DMS 273 treated with DMSO at 0.1 percent for 48 hours (cell line): ENCODE measurements around the gene TSPAN4.

ENCODE experiments used
- DNase-seq: peaks from one replicate; lab custom pipeline; 2025; lab: John Stamatoyannopoulos, UW

Gene TSPAN4

DNA sequence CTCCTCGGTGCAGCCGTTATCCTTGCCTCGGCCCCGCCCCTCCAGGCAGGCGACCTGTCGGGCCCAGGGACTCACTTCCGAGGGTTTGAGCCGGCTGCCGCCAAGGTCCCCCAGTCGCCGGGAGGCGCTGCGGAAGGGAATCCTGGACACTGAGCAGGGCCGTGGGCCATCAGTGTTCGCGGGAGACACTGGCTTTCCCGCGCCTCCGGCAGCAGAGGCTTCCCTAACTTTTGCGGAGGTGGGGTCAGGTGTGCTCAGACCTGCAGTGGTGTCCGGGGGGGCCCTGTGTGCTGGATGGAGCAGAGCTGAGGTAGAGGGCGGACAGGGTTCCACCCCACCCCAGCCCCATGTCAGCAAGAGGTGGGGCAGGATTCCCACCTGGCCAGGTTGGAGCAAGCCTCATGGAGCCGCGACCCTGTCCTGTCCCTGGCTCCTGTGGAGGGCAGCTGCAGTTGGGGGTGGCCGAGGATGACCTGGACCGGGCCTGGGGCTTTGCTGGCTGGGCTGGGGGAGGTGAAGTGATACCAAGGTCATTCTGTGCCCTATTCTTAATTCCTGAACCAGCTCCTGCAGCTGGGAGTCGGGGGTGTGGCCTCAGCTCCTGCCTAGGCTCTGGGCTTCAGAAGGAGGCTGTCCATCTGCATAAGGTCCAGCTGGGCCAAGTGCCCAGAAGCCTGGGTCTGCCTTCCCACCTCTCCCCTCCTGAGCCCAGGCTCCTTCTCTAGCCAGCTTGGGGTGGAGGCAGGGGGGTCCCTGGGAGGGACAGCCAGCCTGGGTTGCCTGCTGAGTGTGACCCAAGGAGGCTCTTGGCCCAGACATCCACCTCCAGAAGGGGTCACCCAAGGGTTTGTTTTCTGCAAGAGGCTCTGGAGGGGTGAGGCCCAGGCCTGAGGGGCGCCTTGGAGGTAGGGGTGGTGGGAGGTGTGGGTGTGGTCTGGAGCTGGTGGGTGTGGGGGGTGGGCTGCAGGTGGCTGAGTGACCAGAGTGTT is 8.4 kb downstream of the TSPAN4 start:
- no peak for DNase-seq

DNA sequence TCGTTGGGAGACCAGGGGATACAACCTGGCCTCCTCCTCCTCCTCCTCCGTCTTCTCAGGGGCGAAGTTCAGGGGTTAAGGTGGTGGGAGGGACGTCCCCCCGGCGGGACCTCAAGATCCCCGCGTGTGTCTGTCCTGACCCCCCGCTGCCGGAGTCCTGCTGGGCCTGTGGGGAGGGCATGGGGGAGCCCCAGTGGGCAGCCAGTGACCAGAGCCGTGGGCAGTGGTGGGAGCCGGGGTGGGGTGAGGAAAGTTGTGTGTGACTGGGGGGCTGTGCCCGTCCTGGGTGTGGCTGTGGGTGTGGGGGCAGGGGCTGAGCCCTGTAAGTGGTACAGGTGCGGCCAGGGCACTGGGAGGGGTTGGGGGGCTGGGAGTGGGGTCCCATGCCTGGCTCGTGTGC is 10.1 kb downstream of the TSPAN4 start:
- no peak for DNase-seq

DNA sequence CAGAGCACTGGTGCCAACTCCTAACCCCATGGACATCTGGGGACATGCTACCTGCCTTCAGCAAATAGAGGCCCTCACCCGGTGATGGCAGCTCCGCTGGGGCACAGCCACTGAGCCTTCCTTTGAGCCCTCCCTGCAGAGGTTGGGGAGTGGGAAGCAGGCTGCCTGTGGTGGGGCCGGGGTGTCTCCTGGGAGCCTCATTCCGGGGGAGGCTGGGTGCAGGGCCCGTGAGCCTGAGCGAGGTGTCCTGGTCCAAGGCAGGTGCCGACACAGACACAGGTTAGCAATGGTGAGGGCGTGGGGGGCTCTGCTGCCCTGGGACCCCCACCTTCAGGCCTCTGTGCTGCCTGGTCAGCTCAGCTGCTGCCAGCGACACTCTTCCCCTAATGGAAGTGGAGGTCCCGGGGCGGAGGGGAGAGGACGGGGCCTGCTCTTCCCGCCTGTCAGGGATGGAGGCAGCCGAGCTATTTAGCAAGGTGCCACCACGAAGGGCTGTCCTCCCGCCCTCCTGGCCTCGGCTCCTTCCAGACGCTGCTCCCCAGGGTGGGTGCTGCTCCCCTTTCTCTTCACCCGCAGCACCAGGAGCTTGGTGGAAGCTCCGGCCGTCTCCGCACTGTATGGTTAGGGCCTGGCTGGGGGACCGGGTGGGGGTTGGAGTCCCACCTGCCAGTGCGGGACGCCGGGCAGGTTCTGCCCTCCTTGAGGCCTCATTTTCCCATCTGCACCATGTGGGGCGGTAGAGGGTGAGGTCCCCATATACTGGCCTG is 11.2 kb downstream of the TSPAN4 start:
- no peak for DNase-seq

DNA sequence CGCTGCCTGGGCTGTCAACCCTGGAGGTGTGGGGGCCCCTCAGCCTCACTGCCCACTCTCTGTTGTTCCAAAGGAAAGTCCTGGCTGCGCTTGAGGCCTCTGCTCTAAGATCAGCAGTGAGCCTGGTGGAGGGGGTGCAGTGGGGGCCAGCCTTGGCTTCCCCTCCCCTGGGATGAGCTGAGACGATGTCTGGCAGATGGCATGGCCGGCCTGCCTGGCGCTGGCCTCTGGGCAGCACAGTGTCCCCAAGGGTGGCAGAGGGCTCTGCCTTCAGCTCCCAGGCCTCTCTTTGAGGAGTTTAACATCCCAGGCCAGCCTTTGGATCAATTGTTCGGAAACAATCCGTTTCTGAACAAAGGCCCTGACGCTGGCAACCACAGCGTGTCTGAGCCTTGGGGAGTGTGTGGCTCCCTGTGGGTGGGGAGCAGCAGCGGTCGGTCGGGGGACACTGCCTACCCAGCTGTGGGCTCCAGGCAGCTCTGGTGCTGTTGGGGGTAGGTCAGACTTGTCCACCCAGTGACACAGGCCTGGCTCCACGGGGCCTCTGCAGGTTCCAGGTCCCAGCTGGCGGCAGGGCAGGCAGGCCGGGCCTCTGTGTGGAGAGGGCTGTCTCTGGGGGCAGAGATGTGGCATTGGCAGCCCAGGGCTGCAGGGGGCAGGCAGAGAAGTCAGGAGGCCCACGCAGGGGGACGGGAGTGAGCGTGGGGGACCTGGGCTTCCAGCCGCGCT is 12.1 kb downstream of the TSPAN4 start:
- no peak for DNase-seq

DNA sequence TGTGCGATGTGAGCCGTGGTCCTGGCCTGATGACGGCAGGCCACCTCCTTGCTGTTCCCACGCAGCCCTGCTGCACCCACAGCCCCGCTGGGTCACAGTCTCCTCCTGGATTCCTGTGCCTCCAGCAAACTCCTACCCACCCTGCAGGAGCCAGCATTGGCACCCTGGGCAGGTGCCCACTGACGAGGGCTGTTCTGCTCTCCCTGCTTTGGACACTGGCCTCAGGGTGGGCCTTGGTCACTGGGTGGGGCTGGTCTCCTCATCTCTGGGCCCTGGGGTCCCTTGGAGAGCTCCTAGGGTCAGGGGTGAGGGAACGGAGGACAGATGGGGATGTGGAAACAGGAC is 12.7 kb downstream of the TSPAN4 start:
- DNase-seq, result no peak

DNA sequence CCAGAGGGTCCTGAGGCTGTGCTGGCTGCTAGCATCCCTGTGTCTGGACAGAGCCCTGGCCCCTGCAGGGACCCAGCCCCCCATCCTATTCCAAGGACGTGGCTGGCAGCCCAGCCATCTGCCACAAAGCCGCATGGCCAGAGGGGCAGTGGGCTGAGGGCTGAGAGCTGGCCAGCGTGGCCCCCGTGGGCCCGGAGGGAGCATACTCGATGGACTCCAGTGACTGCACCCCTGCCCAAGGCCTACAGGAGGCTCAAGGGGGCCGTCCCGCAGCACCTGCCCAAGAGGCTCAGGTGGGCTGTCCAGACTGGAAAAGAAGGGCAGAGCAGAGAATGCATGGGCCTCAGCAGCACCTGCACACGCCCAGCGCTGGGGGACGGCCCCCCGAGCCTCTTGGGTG is 13.1 kb downstream of the TSPAN4 start:
- DNase-seq, result no peak

DNA sequence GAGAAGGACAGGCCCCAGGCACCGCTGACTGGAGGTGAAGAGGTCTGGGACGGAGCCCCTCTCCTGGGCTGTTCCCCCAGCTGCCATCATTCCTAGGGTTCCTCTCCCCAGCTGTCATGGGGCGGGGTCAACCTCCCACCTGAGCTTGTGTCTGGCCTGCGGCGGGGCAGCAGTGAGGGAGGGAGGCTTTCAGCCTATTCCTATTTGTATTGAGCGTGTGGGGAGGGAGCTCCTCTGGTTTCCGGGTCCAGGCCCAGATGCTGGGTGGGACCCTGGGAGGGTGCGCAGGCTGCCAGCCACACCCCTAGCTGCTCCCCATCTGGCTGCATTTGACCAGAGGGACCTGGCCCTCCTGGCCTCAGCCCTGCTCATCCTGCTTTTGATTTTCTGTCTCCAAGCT is 13.7 kb downstream of the TSPAN4 start:
- no peak for DNase-seq

DNA sequence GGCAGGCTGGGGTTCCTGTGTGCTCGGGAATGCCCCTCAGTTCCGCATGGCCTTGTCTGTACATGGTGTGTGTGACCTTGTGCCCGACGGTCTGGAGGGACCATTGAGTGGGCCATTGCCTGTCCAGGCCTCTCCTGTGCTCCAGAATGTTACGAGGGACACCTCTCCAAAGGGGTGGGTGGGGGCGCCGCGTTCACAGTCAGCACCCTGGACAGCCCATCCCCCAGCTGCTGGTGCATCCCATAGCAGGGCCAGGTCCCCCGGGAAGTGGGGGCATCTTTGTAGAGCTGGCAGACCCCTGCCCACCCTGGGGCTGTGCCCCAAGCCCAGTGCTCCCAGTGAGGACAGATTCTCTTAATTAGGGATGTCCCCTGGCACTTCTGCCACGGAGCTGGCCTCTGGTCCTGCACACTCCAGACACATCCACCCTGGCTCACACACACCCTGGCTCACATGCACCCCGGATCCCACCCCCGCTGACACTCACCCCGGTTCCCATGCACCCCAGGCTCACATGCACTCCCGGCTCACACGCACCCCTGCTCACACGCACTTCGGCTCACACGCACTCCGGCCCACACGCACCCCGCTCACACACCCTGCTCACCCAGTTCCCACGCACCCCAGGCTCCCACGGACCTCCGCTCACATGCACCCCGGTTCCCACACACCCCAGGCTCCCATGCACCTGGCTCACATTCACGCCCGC is 15.6 kb downstream of the TSPAN4 start:
- DNase-seq, result no peak

DNA sequence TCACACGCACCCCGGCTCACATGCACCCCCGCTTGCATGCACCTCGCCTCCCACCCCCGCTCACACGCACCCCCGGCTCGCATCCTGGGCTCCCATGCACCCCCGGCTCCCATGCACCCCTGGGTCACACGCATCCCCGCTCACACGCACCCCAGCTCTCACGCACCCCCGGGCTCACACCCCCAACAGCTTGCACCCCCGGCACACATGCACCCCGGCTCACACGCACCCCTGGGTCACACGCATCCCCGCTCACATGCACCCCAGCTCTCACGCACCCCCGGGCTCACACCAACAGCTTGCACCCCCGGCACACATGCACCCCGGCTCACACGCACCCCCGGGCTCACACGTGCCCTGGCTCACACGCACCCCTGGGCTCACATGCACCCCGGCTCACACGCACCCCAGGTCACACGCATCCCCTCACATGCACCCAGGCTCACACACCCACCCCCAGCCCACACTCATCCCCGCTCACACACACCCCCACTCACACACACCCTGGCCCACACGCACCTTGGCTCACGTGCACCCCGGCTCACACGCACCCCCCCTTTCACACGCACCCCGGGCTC is 16.2 kb downstream of the TSPAN4 start:
- no peak for DNase-seq

DNA sequence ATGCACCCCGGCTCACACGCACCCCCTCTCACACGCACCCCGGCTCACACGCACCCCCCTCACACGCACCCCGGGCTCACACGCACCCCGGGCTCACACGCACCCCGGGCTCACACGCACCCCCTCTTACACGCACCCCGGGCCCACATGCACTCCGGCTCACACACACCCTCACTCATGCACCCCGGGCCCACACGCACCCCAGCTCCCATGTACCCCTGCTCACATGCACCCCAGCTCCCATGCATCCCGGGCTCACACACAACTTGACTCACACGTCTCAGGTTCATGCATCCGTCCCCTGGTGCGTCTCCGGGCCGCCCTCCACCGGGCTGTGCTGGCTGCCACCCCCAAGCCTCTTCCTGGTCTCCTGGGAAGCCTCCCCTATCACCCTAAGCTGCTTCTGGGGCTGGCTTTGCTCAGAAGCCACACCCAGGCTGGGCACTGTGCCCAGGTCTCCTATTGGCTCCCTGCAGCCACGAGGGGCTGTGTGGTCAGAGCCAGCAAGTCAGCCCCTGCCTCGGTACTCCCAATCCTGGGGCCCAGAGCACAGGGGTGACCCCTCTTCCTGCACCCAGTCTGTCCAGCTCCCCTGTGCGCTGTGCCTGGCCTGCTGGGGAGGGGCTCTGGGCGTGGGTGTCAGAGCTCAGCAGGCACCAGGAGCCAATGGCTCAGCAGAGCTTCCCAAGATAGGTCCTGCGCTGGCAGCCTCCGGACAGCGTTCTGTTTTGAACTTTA is 16.9 kb downstream of the TSPAN4 start:
- no peak for DNase-seq

DNA sequence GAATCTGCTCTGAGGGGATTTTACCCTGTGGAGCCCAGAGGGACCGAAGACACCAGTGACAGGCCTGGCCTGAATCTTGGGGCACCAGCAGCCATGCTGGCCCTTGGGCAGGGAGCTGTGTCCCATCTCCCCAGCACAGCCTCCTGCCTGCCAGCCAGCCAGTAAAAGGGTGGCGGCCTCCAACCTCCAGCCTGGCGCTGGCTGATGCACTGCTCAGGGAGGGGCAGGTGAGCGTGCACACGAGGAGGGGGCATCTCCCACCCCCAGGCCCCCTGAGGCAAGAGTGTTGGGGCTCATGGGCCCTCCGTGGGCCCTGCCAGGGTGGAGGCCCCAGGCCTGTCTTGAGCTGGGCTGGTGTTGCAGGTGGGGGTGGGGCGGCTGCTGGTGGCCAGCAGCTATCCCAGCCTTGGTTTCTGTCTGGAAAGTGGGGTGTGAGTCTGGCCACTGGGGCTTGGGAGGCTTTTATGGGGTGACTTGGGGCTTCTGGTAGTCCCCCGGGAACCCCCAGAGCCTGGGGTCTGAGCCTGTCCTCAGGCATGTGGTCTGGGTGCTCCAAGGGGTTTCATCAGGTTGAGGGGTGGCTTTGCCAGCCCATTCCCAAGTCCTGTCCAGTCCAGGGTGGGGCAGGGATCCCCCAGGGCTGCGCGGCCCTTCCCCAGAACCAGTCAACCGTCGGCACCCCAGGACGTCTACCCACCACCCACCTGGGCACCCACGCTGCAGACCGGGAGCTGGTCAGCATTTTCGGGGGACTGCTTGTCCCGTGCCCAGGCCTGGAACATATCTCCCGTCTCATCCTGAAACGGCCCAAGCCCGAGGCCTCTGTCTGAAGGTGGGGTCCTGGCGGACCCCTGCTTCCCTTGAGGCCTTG is 17.8 kb downstream of the TSPAN4 start:
- no peak for DNase-seq

DNA sequence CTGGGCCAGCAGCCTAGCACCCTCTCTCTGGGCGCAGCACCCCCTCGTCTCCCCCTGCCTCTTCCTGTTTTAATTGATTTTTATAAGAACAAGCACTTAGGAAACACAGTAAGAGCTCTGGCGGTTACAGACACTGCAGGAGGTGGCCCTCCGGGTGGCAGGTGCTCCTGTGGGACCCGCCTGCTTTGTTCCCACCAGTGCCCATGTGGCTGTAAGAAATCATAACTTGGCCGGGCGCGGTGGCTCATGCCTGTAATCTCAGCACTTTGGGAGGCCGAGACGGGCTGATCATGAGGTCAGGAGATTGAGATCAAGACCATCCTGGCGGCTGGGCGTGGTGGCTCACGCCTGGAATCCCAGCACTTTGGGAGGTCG is 18.4 kb downstream of the TSPAN4 start:
- DNase-seq, result no peak

DNA sequence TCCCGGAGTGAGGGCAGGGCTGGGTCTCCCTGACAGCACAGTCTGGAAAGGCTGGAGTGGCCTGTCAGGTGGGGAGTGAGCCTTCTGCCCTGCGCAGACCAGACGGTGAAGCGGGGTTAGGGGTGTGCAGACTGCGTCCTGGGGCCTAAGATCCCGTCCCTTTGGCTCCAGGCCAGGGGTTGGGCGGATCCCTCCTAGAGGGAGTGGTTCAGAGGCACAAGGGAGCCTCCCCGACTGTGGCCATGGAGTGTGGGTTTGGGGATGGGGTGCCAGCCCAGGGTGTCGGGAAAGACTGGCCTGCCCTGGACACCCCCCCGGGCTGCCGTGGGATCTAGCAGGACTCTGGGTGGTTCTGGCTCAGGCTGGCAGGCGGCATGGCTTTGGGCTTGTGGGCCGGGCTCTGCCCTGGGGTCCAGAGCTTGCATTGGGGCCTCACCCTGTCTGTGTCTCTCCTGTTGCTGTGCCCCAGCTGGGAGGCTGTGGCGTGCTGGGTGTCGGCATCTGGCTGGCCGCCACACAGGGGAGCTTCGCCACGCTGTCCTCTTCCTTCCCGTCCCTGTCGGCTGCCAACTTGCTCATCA is 19.5 kb downstream of the TSPAN4 start:
- no peak for DNase-seq

DNA sequence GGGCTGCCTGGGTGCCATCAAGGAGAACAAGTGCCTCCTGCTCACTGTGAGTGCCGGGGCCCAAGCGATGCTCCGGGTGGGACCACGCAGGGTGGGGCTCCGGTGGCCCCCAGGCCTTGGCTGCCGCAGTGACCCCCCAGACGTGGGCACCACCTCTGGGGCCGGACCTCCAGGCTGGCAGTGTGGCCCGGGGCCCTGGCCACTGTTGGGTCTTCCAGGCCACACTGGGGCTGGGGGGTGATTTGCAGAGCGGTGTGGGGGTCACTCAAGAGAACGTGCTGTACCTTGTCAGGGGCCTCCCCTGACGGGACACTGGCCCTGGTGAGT is 20.0 kb downstream of the TSPAN4 start:
- DNase-seq, result no peak

DNA sequence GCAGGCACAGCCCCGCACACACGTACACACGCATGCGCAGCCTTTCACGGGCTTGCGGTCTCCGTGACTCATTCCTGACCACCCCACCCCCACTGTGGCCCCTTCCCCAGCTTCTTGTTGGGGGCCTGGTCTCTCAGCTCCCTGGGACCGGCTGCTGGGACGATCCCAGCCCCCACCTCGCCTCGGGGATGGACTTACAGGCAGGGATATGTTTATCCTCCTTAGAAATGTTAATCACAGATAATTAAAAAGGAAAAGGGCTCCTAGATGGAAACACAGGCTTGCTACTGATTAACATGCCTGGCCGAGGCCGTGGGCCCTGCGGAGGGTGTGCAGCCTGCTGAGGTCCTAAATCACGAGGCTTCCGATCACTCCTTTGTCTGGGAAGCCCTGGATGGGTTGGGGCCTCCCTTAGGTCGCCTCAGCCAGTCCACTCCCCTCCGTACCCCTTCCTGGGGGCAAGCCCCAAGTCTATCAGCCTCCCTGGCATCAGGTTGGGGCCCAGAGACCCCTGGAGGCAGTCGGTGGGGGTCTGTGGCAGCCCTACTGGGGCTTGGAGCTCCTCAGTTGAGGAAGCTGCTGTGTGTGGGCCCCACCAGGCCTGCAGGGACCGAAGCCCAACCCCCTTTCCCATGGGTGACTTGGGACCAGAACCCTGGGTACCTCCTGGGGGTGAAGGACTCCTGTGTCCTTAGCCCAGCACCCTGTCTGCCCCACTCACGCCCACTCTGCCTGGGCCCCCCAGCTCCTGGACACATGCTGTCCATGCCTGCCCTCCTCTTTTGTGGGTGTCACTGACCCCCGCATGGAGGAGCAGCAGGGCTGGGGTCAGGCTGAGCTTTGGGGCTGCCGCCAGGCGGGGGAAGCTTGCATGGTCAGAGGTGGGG is 20.6 kb downstream of the TSPAN4 start:
- DNase-seq, result no peak

DNA sequence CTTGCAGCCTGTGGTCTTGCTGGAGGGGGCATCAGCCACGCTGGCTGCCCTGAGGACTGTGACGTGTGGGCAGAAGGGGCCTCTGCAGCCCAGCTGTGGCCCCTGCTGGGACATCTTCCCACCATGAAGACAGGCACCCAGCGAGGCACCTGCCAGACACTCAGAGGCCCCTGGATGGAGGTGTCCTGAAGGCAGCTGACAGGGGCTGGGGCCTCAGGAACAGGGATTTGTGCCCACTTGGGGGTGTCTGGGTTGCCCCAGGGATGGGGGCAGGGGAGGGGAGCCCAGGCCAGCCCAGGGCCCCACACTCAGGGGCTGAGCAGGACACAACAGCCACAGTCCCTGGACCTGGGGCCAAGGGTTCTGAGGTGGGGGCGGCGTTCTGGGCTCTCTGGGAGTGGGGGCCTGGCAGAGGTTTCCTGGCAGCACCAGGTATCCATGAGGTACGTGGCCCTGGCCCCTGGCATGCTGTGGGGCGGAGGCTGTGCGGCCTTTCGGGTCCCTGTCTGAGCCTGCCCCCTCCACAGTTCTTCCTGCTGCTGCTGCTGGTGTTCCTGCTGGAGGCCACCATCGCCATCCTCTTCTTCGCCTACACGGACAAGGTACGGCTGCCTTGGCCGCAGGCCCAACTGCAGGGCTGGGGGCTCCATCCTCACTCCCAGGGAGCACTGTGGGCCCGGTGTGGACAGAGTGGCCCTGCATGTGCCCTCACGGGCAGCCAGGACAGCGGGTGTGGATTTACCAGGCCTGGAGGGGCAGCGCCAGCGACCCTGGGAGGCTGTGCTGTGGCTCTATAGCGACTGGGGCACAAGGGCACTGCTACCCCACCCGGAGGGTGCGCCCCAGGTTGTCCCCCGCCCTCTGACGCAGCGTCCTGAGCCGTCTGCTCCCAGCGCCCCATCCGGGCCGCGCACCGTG is 21.5 kb downstream of the TSPAN4 start:
- no peak for DNase-seq

DNA sequence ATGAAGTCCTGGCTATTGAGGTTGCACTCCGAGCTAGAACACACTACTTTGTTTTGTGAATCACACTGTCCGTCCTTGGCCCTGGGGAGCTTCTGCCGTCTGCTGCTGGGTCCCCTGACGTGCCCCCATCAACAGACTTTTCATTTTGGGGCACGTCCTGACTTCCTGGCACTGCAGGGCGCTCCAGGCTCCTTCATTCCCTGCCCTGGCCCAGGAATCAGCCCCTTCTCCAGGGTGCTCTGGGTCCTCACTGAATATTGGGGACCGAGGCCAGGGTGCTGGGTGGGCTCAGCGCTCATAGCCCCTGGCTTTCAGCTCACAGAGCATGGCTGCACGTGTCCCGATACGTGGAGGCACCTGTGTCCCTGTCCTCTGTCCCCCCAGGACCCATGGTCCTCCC is 22.2 kb downstream of the TSPAN4 start:
- no peak for DNase-seq
